ENCODE measurements around the gene BTD.

BTD gene

GRCh38 chr3:15623535-15624440 is 22.2 kb downstream of the BTD start:
- Histone ChIP-seq H3K27me3 (replicated peaks; ENCODE audit: control insufficient read depth, insufficient read depth, low read length, poor library complexity, severe bottlenecking) (no peaks in the 10 kb centered on the region), H3K4me3 (ENCODE audit: insufficient read depth, low read depth, low read length, poor library complexity, severe bottlenecking) (peak overlapping the region; percentile 30), H3K4me1 (ENCODE audit: control insufficient read depth, insufficient read depth, low read length, poor library complexity, severe bottlenecking) (peaks cover 14% of the 10 kb centered on the region), H3K36me3 (ENCODE audit: control insufficient read depth, insufficient read depth, low read length) (no peaks in the 10 kb centered on the region), H3K9me3 (ENCODE audit: control insufficient read depth, low read length) (no peaks in the 10 kb centered on the region), H3K27ac (ENCODE audit: insufficient read depth, low read length, poor library complexity, severe bottlenecking) (peak overlapping the region; percentile 65)
- DNase-seq, result no peak

- Histone ChIP-seq H3K4me1 (ENCODE audit: control insufficient read depth, insufficient read depth, low read length, poor library complexity, severe bottlenecking) (peaks cover 14% of the 10 kb centered on the region), H3K36me3 (ENCODE audit: control insufficient read depth, insufficient read depth, low read length) (no peaks in the 10 kb centered on the region), H3K27me3 (replicated peaks; ENCODE audit: control insufficient read depth, insufficient read depth, low read length, poor library complexity, severe bottlenecking) (no peaks in the 10 kb centered on the region), H3K9me3 (ENCODE audit: control insufficient read depth, low read length) (no peaks in the 10 kb centered on the region), H3K4me3 (ENCODE audit: insufficient read depth, low read depth, low read length, poor library complexity, severe bottlenecking) (no peak overlapping the region), H3K27ac (ENCODE audit: insufficient read depth, low read length, poor library complexity, severe bottlenecking) (no peak overlapping the region)
- DNase-seq, result no peak
Measured at GRCh38 chr3:15628967-15629366, 27.4 kb downstream of the BTD start.

DNA sequence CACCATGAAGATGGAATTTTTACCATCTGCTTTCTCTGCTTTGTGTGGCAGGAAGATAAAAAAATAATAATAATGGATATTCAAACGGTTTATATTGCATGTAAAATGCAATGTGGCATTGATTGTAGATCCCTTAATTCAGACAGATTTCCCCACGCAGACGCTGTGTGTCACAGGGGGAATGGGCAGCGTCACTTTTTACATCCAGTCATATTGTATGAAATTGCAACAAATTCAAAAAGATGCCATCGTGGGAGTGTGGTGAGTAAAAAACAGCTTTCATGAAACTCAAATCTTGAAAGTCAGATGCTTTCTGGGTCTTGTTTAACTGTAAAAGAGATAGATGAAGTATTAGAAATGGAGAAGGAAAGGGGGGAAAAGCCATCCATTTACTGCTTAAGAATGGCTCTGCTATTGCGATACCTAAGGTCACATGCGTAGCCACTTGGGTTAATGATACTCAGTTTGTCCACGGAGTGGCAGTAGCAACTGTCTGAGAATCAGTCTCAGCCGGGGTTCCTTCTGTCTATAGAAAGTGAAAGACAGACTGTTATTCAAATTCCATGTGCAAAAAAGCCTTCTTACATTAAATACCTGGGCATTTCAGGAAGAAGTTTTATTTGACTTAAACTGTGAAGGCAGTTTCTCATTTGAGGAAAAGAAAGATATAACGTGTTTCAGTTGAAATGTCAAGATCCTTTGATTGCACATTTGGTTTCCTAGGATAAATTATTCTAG is 28.5 kb downstream of the BTD start:
- Histone ChIP-seq H3K27ac (ENCODE audit: insufficient read depth, low read length, poor library complexity, severe bottlenecking) (no peak overlapping the region), H3K4me3 (ENCODE audit: insufficient read depth, low read depth, low read length, poor library complexity, severe bottlenecking) (peak overlapping the region; percentile 28), H3K36me3 (ENCODE audit: control insufficient read depth, insufficient read depth, low read length) (no peaks in the 10 kb centered on the region), H3K4me1 (ENCODE audit: control insufficient read depth, insufficient read depth, low read length, poor library complexity, severe bottlenecking) (peaks cover 4% of the 10 kb centered on the region), H3K27me3 (replicated peaks; ENCODE audit: control insufficient read depth, insufficient read depth, low read length, poor library complexity, severe bottlenecking) (no peaks in the 10 kb centered on the region), H3K9me3 (ENCODE audit: control insufficient read depth, low read length) (no peaks in the 10 kb centered on the region)
- DNase-seq, result peak; percentile 26 to 51 (median 46)

- Histone ChIP-seq H3K4me1 (ENCODE audit: control insufficient read depth, insufficient read depth, low read length, poor library complexity, severe bottlenecking) (peaks cover under 1% of the 10 kb centered on the region), H3K9me3 (ENCODE audit: control insufficient read depth, low read length) (no peaks in the 10 kb centered on the region), H3K4me3 (ENCODE audit: insufficient read depth, low read depth, low read length, poor library complexity, severe bottlenecking) (peak overlapping the region; percentile 28), H3K27me3 (replicated peaks; ENCODE audit: control insufficient read depth, insufficient read depth, low read length, poor library complexity, severe bottlenecking) (no peaks in the 10 kb centered on the region), H3K36me3 (ENCODE audit: control insufficient read depth, insufficient read depth, low read length) (no peaks in the 10 kb centered on the region), H3K27ac (ENCODE audit: insufficient read depth, low read length, poor library complexity, severe bottlenecking) (no peak overlapping the region)
- no peak for DNase-seq
Measured at GRCh38 chr3:15630646-15631350, 29.3 kb downstream of the BTD start.

GRCh38 chr3:15631426-15632211 is 30.1 kb downstream of the BTD start:
- no peaks in the 10 kb centered on the region for H3K27me3 ChIP-seq (replicated peaks; ENCODE audit: control insufficient read depth, insufficient read depth, low read length, poor library complexity, severe bottlenecking)
- no peaks in the 10 kb centered on the region for H3K9me3 ChIP-seq (ENCODE audit: control insufficient read depth, low read length)
- H3K36me3 ChIP-seq (ENCODE audit: control insufficient read depth, insufficient read depth, low read length), result no peaks in the 10 kb centered on the region
- H3K4me1 ChIP-seq (ENCODE audit: control insufficient read depth, insufficient read depth, low read length, poor library complexity, severe bottlenecking), result peaks cover 8% of the 10 kb centered on the region
- no peak overlapping the region for H3K27ac ChIP-seq (ENCODE audit: insufficient read depth, low read length, poor library complexity, severe bottlenecking)
- no peak for DNase-seq
- H3K4me3 ChIP-seq (ENCODE audit: insufficient read depth, low read depth, low read length, poor library complexity, severe bottlenecking), result no peak overlapping the region

DNA sequence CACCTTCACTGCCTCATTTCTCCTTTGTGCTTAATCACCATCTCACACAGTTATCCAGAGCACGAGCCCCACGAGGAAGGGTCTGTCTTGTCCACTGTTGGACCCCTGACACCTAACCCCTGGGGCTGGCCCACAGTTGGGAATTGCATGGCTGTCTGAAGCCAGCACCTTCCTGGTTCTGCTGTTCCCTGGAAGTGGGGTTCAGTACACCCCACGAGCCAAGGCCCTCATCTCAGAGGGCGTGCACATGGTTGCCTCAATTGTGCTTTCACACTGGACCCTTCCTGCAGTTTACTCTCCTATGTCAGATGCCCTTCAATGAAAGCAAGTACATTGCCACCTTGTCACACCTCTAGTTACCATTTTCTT is 30.7 kb downstream of the BTD start:
- Histone ChIP-seq H3K4me3 (ENCODE audit: insufficient read depth, low read depth, low read length, poor library complexity, severe bottlenecking) (no peak overlapping the region), H3K27ac (ENCODE audit: insufficient read depth, low read length, poor library complexity, severe bottlenecking) (no peak overlapping the region), H3K4me1 (ENCODE audit: control insufficient read depth, insufficient read depth, low read length, poor library complexity, severe bottlenecking) (peaks cover 13% of the 10 kb centered on the region)

GRCh38 chr3:15633159-15633558 is 31.6 kb downstream of the BTD start:
- Histone ChIP-seq H3K27me3 (replicated peaks; ENCODE audit: control insufficient read depth, insufficient read depth, low read length, poor library complexity, severe bottlenecking) (no peaks in the 10 kb centered on the region), H3K36me3 (ENCODE audit: control insufficient read depth, insufficient read depth, low read length) (no peaks in the 10 kb centered on the region), H3K4me3 (ENCODE audit: insufficient read depth, low read depth, low read length, poor library complexity, severe bottlenecking) (no peak overlapping the region), H3K9me3 (ENCODE audit: control insufficient read depth, low read length) (no peaks in the 10 kb centered on the region), H3K4me1 (ENCODE audit: control insufficient read depth, insufficient read depth, low read length, poor library complexity, severe bottlenecking) (peaks cover 15% of the 10 kb centered on the region), H3K27ac (ENCODE audit: insufficient read depth, low read length, poor library complexity, severe bottlenecking) (no peak overlapping the region)
- DNase-seq, result no peak

More for the DNA sequence above, 30.7 kb downstream of the BTD start:
- Histone ChIP-seq H3K36me3 (ENCODE audit: control insufficient read depth, insufficient read depth, low read length) (no peaks in the 10 kb centered on the region), H3K9me3 (ENCODE audit: control insufficient read depth, low read length) (no peaks in the 10 kb centered on the region), H3K27me3 (replicated peaks; ENCODE audit: control insufficient read depth, insufficient read depth, low read length, poor library complexity, severe bottlenecking) (no peaks in the 10 kb centered on the region)
- DNase-seq, result no peak

GRCh38 chr3:15633766-15634598 is 32.4 kb downstream of the BTD start:
- H3K9me3 ChIP-seq (ENCODE audit: control insufficient read depth, low read length), result no peaks in the 10 kb centered on the region
- H3K4me1 ChIP-seq (ENCODE audit: control insufficient read depth, insufficient read depth, low read length, poor library complexity, severe bottlenecking), result peaks cover 15% of the 10 kb centered on the region
- no peaks in the 10 kb centered on the region for H3K27me3 ChIP-seq (replicated peaks; ENCODE audit: control insufficient read depth, insufficient read depth, low read length, poor library complexity, severe bottlenecking)
- DNase-seq, result no peak
- H3K27ac ChIP-seq (ENCODE audit: insufficient read depth, low read length, poor library complexity, severe bottlenecking), result no peak overlapping the region
- no peaks in the 10 kb centered on the region for H3K36me3 ChIP-seq (ENCODE audit: control insufficient read depth, insufficient read depth, low read length)
- H3K4me3 ChIP-seq (ENCODE audit: insufficient read depth, low read depth, low read length, poor library complexity, severe bottlenecking), result no peak overlapping the region

GRCh38 chr3:15634671-15635070 is 33.1 kb downstream of the BTD start:
- no peak overlapping the region for H3K27ac ChIP-seq (ENCODE audit: insufficient read depth, low read length, poor library complexity, severe bottlenecking)

More at GRCh38 chr3:15634671-15635070, 33.1 kb downstream of the BTD start:
- Histone ChIP-seq H3K27me3 (replicated peaks; ENCODE audit: control insufficient read depth, insufficient read depth, low read length, poor library complexity, severe bottlenecking) (no peaks in the 10 kb centered on the region), H3K4me3 (ENCODE audit: insufficient read depth, low read depth, low read length, poor library complexity, severe bottlenecking) (no peak overlapping the region), H3K4me1 (ENCODE audit: control insufficient read depth, insufficient read depth, low read length, poor library complexity, severe bottlenecking) (peaks cover 15% of the 10 kb centered on the region), H3K36me3 (ENCODE audit: control insufficient read depth, insufficient read depth, low read length) (no peaks in the 10 kb centered on the region), H3K9me3 (ENCODE audit: control insufficient read depth, low read length) (no peaks in the 10 kb centered on the region)
- no peak for DNase-seq

Measured in effector memory CD4-positive, alpha-beta T cell (primary cell).